HG03575 (cell line): ENCODE data around the gene EXOC1.

ENCODE experiments used
- ATAC-seq: cut with Tn5 transposase; IDR thresholded peaks from one replicate; pipeline ENCODE4 v1.9.1; 2021; ENCODE audit not compliant: unreplicated experiment, insufficient number of reproducible peaks, low FRiP score; ENCODE audit errors: extremely low read depth

The EXOC1 gene, protein sequence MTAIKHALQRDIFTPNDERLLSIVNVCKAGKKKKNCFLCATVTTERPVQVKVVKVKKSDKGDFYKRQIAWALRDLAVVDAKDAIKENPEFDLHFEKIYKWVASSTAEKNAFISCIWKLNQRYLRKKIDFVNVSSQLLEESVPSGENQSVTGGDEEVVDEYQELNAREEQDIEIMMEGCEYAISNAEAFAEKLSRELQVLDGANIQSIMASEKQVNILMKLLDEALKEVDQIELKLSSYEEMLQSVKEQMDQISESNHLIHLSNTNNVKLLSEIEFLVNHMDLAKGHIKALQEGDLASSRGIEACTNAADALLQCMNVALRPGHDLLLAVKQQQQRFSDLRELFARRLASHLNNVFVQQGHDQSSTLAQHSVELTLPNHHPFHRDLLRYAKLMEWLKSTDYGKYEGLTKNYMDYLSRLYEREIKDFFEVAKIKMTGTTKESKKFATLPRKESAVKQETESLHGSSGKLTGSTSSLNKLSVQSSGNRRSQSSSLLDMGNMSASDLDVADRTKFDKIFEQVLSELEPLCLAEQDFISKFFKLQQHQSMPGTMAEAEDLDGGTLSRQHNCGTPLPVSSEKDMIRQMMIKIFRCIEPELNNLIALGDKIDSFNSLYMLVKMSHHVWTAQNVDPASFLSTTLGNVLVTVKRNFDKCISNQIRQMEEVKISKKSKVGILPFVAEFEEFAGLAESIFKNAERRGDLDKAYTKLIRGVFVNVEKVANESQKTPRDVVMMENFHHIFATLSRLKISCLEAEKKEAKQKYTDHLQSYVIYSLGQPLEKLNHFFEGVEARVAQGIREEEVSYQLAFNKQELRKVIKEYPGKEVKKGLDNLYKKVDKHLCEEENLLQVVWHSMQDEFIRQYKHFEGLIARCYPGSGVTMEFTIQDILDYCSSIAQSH

DNA sequence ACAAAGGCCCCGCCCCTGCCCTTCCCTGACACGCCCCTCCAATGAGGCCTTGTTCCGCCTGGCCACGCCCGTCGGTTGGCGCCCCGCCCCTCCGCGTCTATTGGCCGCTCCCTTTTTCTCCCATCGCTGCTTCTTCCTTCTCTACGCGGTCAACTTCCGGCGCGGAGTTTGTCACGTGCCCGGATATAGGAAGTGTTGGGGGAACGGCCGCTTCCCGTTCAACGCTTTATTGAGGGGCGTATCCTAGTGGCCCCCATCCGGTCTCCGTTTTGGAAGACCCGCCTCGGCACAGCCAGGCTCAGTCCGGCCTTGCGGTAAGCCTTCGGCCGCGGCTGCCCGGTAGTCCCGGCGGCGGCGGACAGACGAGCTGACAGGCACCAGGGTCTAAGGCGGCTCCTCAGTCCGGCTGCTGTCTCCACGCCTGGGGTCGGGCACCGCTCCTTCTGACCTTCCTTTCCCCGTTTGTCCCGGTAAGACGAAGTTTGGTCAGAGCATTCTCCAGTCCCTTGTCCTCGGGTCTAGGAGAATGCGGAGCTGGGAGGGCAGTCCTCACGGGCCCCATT, at the start of gene EXOC1:
Gene EXOC1, plus strand, starts transcription at position 165 of the 563 bp plus-strand sequence. CDS start 4,676 bp downstream, outside the sequence.
- peak; percentile 84 for ATAC-seq

DNA sequence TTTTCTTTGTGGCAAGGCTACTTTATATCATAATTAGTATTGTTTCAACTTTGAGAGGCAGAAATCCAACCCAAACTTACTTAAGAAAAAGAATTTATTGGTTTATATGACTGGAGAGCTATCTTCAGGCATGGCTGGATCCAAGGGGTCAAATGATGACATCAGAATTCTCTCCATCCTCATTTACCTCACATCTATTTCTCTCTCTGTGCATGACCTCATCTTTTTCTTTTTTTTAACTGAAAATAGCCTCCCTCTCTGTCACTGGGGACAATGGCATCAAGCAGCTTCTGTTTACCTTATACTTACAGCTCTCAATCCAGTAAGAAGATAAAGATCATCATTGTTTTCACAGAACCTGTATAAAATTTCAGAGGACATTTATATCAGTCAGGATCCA, 45.9 kb upstream of the EXOC1 start:
- ATAC-seq: no peak

DNA sequence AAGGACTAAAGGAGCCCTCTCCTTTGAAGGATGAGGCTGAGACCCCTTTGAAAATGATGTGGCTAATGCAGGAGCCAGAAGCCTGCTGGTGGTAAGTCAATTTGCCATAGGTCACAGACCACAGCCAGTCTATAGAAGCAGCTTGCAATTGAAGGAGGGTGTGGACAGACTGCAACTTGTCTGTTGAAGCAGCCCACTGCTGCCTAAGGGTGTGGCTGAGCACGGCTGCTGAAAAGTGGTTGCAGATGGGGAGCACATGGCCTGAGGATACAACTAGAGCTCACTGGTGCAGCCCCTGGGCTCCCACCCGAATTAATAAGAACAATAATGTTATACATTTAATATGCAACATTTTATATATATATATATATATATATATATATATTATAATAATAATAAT, 45.3 kb upstream of the EXOC1 start:
- no peak for ATAC-seq

DNA sequence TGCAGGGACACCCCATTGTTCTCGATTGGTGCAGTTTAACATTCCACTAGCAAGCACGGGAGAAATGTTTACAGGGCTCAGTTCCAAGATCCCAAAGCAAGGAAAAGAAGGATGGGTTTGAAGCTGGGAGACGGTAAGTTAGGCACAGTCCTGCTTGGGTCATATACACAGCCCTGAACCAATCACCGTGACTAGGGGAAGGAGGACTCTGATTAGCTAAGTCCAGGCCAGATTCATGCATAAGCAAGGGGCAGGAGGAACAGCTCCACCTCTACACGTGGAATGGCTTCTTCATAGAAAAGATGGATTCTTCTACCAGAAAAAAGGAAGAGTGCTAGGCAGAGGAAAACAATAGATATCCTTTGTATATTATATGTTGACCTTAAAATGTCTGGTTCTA, 44.8 kb upstream of the EXOC1 start:
- no peak for ATAC-seq

DNA sequence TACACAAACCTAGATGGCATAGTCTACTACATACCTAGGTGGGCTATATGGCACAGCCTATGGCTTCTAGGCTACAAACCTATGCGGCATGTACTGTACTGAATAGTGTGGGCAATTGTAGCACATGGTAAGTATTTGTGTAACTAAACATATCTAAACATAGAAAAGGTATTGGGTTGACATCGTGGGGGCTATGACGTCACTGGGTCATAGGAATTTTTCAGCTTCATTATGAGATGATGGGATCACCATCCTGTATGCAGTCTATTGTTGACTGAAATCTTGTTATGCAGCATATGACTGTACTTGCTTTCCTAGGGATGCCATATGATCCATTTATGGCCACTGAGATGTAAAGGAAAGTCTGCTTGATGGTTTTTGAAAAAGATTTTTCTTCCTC, 35.8 kb upstream of the EXOC1 start:
- no peak for ATAC-seq

DNA sequence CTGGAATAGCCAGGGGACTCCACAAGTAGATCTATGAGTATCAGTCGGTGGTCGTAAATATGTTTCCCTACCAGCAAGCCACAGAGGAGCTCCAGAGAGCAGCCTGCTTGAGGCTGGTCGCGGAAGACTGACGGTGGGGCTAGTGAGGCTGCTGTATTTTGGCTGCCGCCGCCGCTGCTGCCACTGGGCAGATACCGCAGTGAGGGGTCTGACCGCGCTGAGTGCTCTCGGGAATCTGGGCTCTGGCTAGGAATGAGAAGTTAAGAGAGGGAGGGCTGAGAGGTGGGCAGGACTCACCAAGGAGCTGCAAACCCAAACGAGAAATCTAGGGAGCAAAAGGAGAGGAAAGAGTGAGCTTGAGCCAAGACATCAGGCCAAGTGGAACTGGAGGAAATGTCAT, 33.8 kb upstream of the EXOC1 start, which contains the start of gene EXOC1L:
Gene EXOC1L, plus strand, starts transcription at position 157 of the 400 bp plus-strand sequence. Its CDS starts 237 bp downstream, at position 394.
- no peak for ATAC-seq

DNA sequence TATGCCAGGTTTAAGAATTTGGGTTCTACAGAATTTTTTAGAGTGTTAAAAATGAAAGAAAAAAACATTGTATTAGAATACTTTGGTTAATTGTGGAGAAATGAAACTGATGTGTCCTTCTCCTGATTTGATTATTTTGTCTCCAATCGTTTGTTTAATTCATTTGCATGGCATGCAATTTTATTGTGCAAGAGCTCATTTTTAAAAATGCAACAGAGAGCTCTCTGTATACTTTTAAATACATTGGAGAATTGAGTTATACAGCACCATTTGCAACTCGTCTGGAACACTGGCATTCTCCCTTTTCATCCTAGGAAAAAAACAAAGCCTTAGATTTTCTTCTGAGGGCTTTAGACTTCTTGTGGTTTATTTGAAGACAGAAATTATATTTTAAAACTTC, 33.2 kb upstream of the EXOC1 start:
- ATAC-seq: no peak

DNA sequence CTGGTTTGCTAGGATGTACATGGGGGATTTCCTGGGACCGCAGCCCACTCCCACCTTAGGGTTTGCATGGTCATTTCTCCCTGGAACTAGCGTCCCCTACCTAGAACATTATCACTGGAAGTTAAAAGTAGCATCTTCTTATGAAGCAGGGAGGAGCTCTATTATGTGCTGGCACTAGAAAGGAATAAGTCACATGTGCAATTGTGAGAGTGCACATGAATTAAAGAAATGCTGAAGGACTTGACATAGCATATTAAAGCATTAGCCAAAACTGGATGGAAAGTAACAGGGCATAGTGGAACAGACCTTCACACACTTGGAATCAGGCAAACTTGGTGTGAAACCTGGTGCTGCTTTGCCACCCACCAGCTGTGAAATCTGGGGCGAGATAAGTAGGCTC, 31.1 kb upstream of the EXOC1 start:
- no peak for ATAC-seq

DNA sequence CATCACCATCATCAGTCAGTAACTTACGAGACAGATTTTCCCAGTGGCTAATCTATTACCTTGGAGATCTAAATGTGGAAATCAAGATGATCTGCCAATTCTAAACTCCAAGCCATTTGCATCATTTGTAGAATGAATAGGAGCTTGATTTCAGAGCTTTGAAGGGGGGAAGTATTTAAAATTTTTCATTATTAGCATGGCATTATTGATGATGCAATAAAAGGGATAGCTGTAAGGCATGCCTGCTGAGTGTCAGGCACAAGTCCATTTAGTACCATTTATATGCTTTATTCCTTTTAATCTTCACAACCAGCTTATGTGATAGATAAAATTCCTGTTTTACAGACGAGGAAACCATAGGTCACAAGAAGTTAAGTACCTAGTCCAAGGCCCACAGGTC, 28.6 kb upstream of the EXOC1 start:
- ATAC-seq: no peak

DNA sequence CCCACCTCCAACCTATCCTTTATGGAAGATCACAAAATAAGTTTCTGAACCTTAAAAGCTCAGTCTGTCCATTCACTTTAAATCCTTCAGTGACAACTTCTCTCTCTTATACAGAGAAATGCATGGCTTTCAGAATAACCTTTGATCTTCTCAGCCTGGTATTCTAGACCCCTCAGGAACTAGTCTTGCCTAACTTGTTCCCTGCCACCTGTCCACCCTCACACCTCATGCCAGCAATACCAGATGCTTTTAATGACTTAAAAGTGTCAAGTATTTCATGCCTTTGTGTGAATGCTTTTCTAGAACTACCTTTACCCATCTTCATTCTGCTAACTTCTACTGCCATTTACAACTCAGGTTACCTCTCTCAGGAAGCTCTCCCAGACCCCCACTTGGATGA, 26.5 kb upstream of the EXOC1 start:
- no peak for ATAC-seq

DNA sequence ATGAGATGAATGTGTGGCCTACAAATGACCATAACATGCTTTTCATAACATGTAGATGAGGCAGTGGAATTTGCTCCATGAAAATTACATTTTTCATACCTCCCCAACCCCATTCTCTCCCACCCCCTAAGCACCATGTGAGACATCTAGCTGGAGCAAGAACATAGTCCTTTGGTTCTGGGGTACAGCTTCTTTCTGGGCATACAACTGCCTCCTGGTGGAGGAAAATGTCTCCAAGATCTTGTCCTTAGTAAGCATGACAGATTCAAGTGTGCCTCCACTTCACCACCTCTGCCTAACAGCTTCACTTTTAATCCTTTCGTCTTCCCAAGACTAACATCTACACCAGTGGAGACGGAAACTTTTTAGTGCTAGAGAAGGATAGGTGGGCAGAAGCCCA, 25.9 kb upstream of the EXOC1 start:
- ATAC-seq: no peak

DNA sequence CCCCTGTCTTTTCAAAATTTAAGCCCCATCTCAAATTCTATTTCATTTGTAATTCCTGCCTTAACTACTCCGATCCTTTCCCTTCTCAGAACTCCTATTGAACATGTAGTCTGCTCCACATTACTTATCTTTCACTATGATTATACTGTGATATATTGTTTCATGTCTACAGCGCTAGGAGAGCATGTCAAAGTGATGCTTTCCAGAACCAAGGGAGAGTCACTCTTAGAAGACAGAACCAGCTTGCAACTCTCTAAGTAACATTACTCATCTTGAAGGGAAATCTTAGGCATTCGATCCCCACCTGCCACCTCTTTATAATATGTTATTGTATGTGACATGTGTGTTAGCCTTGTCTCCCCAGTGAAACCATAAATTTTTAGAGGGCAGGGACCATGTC, 23.4 kb upstream of the EXOC1 start:
- ATAC-seq: no peak

DNA sequence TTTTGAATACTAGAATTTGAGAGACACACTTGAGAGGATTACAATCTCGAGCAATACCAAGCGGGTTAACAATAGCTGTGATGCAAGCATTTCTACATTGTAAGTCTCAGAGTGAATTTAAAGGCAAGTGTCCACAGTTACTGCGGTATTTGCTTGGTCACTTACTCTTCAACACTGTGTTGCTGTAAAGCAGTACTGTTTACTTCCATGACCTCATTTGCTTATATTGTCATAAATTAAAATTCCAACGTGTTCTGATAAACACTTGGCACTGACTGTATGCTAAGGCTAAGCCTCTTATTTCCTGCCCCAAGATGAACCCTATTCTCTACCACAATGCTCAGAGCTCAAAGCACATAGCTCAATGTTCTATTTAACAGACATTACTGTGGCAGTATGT, 22.7 kb upstream of the EXOC1 start:
- ATAC-seq: no peak

DNA sequence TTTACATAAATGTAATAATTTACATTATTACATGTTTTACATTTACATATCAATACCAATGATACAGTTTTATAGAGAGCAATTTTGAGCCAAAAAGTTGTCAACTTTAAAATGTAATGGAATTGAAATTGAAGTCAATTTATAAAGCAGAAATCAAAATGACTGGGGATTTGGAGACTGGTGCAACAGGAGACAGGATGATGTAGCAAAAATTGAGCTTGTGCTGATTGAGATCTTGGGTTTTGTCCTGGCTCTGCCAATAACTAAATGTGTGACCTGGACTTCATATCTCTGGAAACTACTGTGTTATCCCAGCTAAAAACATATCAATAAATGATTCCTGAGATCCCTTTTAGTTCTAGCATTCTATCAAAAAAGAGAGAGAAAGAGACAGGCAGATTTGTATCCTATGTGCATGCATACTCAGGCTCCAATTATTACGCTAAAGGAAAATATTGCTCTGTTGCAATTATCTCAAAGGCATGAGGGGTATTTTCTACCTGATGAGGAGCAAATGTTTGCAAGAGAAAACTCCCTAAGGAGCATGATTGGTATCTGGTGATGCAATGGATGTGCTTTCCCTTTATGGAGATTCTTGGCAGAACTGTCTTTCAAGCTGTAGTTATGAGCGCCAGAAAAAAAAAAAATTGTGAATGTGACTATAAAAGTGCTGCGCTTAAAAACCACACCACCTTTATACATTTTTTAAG, 19.2 kb upstream of the EXOC1 start:
- no peak for ATAC-seq

DNA sequence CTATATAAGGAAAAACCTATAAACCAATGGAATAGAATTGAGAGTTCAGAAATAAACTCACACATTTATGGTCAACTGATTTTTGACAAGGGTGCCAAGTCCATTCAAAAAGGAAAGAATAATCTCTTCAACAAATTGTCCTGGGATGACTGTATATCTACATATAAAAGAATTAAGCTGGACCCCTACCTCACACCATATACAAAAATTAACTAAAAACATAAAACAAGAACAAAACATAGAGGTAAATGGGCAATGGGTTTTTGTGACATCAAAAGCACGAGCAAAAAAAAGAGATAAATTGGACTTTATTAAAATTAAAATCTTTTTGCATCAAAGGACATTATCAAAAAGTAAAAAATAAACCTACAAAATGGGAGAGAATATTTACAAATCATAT, 15.5 kb upstream of the EXOC1 start:
- no peak for ATAC-seq

DNA sequence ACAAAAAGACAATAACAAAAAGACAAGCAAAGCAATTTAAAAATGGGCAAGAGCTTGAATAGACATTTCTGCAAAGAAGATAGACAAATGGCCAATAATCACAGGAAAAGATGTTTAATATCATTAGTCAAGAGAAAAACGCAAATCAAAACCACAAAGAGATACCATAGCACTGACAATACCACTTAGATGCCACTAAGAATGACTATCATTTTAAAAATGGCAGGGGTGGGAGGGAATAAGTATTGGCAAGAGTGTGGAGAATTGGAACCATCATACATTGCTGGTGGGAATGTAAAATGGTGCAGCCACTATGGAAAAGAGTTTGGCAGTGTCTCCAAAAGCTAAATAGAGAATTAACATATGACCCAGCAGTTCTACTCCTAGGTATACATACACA, 15.1 kb upstream of the EXOC1 start:
- ATAC-seq: no peak

DNA sequence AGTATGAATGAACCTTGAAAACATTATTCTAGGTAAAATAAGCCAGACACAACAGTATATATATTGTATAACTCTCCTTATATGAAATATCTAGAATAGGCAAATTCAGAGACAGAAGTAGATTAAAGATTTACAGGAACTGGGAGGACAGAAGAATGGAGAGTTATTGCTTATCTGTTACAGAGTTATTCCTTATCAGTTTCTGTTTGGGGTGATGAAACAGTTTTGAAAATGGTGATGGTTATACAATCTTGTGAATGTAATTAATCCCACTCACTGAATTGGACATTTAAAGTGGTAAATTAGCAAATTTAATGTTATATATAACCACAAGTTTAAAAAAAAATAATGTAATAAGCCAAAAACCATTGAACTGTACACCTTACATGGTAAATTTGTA, 14.5 kb upstream of the EXOC1 start:
- no peak for ATAC-seq

DNA sequence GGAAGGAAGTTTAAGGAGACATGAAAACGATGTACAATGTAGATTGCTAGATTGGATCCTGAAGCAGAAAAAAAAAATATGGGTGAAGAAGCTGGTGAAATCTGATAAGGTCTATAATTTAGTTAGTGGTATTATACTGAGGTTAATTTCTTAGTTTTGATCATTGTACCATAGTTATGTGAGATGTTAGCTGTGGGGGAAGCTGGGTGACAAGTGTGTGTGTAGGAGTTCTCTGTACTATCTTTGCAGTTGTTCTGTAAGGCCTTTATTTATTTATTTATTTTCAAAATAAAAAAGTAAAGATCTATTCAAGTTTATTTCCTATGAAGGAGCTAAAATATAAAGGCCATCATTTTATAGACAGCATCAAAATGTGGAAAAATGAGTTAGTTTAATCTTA, 12.5 kb upstream of the EXOC1 start:
- ATAC-seq: no peak
